Daoy (cell line): ENCODE measurements around the gene CRYBG2. TPM values are rescaled to one million over a fixed set of nuclear protein-coding genes. Genes with fewer than 3 reads are reported as not detected.

Experiments used
- DNase-seq: peaks from one replicate; pipeline ENCODE4 v3.0.0-alpha.2; 2015; ENCODE audit warnings: low read depth
- total RNA-seq: library from RNA; depleted of rRNA; stranded (reverse); fragments of >200 nt; shearing (Covaris generic); gene quantifications from 2 replicates; pipeline ENCODE4 v1.2.3, GENCODE V29; 2014

CRYBG2 gene
- total RNA-seq, 1 experiment from 2014 or later, result 0.34 TPM

DNA sequence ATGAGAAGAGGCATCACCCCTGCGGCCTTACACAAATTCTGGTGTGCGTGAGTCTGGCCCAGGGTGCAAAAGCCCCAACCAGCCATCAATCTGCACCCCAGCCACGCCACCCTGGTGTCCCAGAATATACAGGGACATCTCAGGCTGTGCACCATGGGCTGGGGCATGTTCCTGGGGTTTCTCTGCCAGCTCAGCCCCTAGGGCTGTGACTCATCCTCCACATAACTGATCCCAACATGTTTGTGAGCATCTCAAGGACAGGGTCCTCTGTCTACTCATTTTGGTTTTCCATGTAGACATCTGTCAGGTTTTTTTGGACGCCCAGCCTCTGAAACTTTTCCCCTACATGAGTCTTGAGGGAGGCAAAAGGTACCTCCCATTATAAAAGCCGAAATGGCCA is 18.1 kb upstream of the CRYBG2 start:
- DNase-seq, result peak; percentile 48

DNA sequence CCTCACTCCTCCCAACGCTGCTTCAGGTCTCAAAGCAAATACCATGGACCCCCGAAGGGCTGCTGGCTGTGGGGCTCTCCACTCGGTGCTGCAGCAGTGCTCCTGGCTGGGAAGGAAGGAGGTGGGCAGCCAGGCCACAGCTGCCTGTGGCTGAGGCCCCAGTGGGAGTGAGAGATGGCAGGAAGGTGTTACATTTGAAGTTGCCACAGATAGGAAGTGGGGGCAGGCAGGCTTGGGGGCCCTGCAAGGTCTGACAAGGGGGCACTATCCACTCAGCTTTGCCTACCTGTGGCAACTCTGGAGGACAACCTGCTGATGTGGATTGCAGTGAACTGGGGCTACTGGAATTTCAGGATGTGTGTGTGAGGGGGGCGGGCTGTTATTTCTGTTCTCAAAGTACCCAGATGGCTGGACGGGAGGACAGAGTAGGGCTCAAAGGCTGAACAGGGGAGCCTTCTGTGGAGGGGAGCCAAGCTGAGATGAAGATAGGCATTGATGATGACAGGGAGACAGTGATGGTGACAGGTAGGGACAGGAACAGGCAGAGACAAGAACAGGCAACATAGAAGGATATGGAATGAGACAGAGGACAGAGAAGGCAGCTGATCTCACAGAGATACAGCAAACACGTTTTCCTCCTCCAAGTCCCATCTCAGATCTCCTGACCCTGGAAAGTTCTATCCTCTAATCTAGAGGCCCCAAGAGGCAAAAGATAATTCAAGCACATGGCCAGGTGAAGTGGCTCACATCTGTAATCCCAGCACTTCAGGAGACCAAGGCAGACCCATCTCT is 16.9 kb upstream of the CRYBG2 start:
- no peak for DNase-seq

DNA sequence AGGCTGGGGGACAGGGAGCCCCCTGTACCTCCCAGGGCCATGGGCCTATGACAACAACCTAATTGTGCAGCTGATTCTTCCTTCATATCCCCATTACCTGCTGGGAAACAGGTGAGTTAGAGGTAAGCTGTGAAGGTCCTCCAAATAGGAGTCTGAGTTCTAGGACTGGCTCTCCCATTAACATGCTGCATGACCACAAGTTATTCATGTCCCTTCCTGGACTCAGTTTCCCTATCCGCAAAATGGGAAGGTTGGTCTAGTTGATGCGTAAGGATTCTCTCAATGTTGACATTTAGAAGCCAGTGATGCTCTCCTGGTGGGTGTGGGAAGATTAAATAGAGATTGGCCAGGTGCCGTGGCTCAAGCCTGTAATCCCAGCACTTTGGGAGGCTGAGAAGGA is 14.6 kb upstream of the CRYBG2 start:
- no peak for DNase-seq

DNA sequence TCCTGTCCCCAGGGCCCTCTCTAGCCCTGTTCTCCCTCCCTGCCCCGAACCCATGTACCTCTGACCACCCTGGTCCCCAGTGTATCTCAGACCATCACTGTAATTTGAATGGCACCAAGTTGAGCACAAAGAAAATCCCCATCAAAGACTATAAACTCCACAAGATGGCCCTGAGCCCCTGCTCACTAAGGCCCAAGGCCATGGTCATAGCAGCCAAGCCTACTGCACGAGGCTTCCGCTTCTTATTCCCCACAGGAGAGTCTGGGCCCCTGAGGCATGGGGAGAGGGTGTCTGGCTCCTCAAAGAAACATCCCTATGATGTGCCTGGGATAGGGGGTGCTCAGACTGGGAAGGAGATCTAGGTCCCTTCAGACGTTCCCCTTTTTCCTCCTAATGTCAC is 14.1 kb upstream of the CRYBG2 start:
- DNase-seq, result no peak

DNA sequence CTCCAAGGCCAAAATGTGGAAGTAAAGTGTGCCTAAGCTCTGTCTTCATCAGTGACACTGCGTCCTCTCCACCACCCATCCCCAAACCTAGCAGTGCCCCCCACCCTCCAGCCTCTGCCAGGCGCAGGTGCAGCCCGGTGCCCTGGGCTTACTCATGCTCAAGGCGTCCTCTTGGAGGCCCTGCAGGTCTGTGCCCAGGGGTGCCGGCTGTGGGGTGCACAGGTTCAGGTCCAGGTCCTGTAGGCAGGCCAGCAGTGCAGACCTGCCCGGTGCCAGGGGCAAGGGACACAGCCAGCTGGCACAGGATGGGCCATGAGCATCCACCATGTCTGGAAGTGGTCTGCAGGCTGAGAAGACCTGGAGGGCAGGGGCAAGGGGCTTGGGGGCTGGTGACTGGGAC is 13.5 kb upstream of the CRYBG2 start:
- no peak for DNase-seq

DNA sequence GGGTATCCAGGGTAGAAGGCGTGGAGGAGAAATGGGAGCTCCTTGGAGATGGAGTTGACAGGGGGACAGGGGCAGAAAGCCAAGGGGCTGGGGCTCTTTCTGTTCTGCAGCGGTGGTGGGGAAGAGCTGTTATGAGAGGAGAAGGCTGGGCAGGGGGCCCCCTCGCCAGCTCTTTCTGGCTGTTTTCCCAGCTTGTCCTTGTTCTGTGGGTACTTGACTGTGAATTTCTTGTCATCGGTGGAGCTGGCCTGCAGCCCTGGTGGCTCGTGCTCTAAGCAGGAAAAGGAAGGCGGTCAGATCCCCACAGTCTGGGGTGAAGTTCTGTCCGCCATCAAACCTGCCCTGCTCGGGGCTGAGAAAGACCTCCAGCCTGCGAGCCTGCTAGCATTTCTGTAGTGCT is 11.0 kb upstream of the CRYBG2 start:
- DNase-seq, result no peak

DNA sequence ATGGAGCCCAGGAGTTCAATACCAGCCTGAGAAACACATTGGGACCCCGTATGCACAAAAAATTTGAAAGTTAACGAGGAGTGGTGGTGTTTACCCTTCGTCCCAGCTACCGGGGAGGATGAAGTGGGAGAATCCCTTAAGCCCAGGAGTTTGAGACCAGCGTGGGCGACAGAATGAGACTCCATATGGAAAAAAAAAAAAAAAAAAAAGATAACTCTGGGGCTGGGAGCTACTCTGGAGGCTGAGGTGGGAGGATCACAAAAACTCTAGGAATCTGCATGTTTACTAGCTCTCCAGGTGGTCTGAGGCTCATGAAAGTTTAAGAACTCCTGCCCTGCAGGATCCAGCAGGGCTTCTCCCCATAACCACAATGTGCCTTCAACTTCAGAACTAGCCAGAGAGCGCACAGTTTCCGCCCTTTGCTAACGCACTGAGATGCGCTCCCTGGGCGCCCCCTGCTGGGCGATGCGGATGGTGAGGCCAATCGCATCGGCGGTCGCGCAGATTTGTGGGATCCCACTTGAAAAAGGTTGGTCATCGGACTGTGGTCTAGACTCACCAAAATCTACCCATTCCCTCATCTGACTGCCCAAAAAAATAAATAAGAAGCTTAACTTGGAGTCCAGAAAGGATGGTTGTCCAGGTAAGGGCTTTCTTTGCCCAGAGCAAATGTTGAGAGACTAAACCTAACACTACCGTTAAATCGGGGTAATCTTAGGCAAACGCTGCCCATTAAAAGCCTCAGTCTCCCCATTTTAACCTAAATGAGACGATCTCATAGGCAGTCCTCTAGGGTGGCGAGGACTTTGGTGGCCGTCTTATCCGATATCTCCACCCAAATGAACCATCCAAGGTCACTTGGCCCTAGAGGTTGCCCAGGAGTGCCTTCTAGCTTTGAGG is 9.9 kb upstream of the CRYBG2 start:
- DNase-seq, result peak; percentile 84

DNA sequence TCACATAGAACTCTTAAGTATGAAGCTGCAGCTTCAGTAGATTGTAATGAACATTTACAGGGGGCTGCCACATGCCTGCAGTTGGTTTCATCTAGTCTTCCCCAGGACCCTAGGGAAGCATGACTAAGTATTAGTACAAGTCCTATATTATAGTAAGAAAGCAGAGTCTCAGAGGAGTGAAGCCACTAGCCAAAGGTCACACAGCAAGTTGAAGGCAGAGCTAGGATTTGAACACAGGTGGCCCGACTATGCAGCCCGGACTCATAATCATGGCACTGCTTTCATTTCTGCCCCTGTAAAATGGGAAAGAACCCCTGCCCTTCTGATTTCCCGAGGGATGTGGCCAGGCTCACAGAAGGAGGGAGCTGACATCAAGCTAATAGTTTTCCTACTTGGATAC is 8.4 kb upstream of the CRYBG2 start:
- DNase-seq, result no peak

DNA sequence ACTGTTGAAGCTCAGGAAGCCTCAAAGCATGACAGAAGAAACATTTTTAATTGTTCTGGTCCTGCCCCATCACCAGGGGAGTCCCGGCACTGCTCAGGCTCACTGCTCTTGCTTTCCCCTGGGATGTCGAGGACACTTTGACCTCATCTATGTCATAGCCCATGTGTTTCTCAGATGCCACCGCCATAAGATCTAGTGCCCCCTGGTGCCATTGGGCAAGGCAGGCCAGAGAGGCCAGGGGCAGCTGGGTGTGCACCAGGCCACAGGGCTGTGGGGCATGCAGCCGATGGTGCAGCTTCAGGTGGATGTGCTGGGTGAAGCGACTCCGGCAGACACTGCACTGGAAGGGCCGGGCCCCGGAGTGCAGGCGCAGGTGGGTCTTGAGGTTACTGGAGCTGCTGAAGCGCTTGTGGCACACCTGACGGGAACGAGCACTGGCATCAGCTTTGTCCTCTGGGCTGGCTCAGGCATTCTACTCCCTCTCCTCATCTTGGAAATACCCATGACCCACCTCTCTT is 7.7 kb upstream of the CRYBG2 start:
- DNase-seq, result no peak

DNA sequence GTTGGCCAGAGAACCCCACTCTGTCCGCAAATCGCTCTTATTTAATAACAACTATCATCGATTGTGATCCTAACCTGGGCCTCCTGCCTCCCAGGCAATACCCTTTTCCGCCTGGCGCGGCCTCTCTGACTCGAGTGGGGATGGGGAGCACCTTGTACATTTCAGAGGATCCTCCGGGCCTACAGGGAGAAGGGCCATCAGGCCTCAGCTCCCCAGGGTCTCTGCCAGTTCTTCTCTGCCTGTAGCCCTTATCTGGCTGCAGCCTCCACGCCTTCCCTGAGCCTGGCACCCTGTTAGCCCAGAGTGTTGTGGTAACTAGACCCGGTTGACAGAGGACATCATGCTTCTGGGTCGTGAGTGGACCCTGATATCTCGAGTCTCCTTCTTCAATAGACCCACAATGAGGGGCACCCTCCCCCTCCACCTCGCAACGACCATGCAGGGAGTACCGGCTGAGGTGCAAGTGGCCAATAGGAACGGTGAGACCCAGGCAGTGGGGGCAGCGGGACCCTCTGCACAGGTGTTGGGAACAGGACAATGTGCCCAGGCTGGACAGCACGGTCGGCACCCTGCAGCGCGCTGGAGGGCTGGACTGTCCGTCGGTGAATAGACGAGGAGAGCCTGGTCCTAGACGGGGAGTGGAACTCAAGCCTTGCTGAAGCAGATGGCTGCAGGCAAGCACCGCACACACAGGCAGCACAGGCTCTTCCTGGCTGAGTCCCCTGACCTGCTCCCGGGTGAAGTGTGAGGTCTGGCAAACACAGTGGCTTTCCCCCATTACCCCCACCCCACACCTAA is 7.1 kb upstream of the CRYBG2 start:
- no peak for DNase-seq

DNA sequence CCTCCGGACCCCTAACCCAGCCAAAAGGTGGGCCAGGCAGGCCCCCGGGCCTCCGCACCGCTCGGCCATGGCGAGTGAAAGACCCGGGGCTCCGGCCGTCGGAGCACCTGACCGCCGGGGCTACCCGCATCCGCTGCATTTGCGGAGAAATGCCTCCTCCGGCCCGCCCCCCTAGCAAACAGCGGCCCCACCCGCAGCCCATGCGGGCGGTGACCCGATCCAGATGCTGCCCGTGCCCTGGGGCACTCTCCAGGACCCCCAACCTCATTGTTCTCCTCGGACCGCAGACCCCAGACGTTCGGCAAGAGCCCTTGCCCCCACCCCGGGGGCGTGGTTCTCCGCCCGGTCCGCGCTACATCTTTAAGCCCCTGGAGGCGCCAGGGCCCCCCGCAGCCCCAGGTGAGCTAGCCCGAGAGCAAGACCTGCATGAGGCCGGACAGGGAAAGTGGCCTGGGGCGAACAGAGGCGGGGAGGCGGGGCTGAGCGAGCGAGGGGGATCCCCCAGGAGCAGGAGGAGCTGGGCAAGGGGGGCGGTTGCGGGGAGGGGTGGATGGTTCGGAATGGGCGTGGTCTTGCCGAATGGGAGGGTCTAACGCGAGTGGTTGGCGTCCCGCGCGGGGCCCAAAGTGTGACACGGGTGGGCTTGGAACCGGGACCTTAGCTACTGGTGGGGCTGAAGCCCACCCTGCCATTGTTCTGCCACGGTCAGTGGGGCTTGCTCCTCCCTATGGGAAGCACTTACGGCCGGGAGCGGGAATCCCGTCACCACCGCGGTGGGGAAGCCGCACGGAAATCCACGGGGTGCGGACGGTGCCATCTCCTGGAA is 6.3 kb upstream of the CRYBG2 start:
- DNase-seq, result peak; percentile 28

DNA sequence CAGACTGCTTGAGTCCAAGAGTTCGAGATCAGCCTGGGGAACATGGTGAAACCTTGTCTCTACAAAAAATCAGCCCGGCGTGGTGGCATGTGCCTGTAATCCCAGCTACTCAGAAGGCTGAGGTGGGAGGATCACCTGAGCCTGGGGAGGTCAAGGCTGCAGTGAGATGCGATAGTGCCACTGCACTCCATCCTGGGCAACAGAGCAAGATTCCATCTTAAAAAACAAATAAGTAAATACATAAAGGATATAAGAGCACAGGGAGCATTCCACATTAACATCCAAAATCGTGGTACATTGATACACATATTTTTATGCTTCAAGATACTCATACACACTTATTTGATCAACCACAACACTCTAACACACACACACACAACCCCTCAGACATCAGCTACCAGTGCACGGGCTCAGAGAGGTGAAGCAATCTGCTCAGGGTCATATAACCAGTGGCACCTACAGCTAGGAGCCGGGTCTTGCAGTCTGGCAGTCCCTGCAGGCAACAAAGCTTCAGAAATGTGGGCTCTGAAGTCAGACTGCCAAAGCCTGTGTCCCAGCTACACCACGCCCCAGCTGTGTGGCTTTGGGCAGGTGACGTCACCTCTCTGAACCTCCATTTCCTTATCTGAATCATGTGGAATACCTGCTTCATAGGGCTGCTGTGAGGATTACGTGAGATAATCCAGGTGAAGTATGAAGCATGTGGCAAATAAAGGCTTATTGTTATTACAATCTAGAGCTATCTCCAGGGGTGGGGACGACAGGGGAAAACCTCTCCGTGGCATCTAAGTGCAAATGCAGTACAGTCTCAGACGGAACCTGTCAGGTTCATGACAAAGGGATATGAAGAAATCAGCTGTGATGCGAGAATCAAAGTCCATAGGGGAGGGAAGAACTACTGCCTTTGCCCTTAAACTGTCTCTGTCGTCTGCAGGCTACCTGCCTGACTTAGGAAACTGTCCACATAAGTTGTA is 4.8 kb upstream of the CRYBG2 start:
- DNase-seq, result peak; percentile 76

DNA sequence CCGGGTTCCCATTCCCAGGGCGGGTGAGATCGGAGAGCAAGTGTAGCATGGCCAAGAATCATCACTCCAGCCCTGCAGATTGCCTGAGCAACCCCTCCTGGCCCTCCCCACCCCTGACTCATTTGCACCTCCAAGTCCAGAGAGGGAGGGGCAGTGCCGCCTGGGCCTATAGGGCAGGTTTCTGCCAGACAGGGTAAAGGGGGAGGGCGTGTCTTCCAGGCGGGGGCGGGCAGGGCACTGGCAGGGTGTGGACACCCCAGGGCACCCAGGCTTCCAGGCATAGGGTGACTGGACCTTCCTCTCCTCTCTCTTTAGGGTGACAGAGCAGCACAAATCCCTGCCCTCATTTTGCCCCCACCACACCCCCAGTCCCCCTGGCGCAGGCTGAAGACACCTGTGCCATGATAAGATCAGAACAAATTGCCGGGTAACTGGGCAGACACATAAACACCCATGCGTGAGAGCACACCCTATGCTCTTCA is 3.2 kb upstream of the CRYBG2 start:
- DNase-seq, result no peak

DNA sequence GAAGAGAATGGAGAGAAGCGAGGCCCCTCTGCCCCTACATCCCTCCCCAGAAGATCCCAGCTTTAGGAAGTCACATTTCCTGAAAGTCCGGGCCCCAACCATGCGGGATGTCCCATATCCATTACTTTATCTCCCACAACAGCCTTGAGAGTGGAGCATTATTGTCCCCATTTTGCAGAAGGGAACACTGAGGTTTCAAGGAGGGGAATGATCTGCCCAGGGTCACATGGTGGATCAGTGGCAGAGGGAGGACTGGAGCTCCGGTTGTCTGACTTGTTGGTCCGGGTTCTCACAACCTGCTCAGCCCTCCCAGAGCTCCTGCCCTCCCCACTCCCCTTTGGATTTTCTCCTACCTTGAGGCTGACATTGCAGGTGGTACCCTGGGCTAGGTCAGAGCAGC is 2.2 kb upstream of the CRYBG2 start:
- DNase-seq, result no peak

DNA sequence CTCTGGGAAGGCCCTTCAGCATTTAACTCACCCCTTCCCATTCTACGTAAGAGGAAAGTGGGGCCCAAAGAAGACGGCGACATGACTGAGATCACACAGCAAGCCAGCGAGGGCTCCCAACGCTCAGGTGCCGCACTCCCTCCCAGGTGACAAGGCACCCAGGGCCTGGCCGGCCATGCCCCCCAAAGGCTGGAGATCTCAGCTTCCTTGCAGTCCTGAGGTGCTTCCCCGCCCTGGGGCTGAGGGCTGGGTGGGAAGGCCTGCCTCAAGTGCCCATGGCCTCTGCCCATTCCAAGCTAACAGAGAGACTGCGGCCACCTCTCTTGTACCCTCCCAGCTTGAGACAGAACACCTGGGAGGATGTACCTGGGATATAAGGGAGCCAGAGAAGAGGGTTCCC is 1.0 kb upstream of the CRYBG2 start:
- DNase-seq, result no peak

DNA sequence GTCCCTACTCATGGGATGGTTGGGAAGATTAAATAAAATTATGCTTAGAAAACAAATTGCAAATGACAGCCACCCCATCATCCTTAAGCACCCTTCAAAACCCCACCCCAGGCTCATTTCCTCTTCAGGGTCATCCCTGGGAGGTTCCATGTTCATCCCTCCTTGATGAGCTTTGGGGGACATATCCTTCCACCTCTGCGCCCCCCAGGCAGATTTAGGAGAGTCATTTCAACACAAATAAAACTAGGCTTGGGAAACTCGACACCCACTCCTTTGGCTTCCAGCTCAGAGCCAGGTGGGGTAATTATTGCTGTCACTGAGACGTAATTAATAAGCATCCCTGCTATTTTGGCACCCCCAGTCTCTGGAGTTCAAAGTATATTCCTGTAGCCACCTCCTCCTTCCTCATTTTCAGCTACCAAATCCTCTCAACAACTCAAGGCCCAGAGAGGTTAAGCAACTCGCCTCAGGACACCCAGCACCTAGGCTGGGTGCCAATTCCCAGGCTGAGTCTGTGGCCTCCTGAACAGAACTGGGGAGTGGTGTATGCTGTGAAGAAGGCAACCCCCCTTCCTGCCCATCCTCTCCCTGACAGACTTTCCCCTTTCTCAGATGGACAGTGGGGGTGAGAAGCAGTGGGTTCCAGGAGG is 595 bp downstream of the CRYBG2 start:
- DNase-seq, result no peak

DNA sequence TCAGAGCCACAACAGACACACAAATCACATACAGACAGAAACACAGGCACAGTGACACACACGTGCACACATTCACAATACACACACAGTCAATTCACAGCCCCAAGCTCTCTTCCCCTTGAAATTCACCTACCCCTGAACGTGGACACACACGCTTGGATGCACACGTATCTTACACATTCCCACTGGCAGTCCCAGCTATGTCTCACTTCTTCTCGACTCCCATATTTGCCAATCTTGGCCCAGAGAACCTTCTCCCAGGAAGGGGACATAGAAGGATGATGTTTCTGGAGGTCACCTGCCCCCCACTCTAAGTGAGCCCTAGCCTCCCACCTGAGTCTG is 1.6 kb downstream of the CRYBG2 start:
- no peak for DNase-seq

DNA sequence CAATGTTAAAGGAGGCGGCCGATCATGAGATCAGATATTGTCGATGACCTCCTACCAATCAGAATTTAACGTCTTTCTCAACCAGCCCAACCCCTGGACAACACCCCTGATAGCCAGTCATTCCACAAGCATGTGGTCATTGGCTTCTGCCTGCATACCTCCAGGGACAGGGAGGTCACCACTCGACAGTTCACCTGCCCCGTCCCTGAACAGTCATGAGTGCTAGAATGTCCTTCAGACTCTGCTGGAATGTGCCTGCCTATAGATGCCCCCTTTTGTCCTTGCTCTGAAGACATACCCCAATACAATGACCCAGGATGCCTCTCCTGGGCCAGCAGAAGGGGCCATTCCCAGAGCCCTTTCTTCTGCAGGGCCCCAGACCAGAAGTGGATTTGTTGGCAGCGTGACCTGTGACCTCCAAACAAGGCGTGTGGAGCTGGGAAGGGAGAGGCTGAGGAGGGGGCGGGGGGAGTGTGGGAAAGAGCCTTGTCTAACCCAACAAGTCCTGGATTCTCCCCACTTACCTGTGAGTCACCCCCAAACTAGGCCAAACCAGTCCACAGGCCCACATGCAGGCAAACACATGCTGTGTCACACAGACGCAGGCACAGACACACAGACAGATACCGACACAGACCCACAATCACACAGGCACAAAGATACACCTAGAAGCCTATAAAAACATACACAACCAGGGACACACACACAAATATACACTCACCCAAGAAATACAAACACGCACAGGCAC is 2.2 kb downstream of the CRYBG2 start:
- peak; percentile 88 for DNase-seq
